Transverse colon (tissue), 4 donors: ENCODE results near the gene NCKIPSD.

Source experiments
- CTCF ChIP-seq, 5 experiments: fragments of 200-600 bp in 3 of 5; fragments of 450-650 bp in 2 of 5; sonication (generic) in 3 of 5; IDR thresholded peaks; 1 replicate in 2 of 5; 2 replicates in 3 of 5; pipeline ENCODE4 v1.5.1; 2016 to 2017; ENCODE audit warnings: antibody characterized with exemption in 5 of 5, inconsistent platforms in 3 of 5, mild to moderate bottlenecking in 2 of 5, moderate library complexity in 1 of 5
- EP300 ChIP-seq: sonication (generic); formaldehyde crosslinking; IDR thresholded peaks from one replicate; pipeline ENCODE4 v1.6.1; 2017; ENCODE audit warnings: antibody characterized with exemption, low read depth
- POLR2A ChIP-seq: fragments of 450-650 bp; IDR thresholded peaks from one replicate; pipeline ENCODE4 v1.6.1; 2016; ENCODE audit warnings: antibody characterized with exemption, mild to moderate bottlenecking, moderate library complexity
- POLR2AphosphoS5 ChIP-seq, 3 donors: sonication (generic); formaldehyde crosslinking; IDR thresholded peaks; one replicate each; pipeline ENCODE4 v1.6.1; 2016; ENCODE audit warnings: antibody characterized with exemption in 3 of 3

GRCh38 chr3:48693826-48694225 is 8.1 kb upstream of the NCKIPSD start:
- TF ChIP-seq POLR2A (no peak), POLR2AphosphoS5 (IDR thresholded peaks at IDR 0.05) (no peak), CTCF (IDR thresholded peaks at IDR 0.05) (no peak), EP300 (no peak)
